ENCODE data around the gene ROBO2. TPM values are rescaled to one million over a fixed set of nuclear protein-coding genes. Genes with fewer than 3 reads are reported as not detected.

ROBO2 gene
- total RNA-seq, 1 experiment from 2014 or later, result 0.16 TPM

DNA sequence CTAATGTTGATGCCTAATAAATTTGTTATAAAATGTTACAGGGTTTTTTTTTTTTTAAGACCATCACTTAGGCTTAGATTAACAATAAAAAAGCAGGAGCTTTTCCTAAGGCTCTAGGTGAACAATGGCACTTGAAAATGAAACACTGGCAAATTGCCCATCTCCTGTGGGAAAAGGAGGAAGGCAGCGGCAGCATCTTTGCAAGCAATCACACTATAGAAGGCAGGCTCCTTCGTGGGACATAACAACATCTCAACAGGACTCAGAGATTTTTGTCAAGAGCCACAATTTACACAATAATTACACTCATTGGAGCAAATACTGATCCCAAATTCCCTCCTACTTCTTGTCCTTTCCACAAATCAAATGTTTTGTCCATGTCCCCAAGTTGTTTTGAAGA lies 646.7 kb downstream of the ROBO2 start:
- BruUV-seq (replicated peaks), result no TSS peak
- CTCF ChIA-PET, result no interaction called here
- H3K4me3 Mint-ChIP-seq (ENCODE audit: unreplicated experiment), result no peak overlapping the region

DNA sequence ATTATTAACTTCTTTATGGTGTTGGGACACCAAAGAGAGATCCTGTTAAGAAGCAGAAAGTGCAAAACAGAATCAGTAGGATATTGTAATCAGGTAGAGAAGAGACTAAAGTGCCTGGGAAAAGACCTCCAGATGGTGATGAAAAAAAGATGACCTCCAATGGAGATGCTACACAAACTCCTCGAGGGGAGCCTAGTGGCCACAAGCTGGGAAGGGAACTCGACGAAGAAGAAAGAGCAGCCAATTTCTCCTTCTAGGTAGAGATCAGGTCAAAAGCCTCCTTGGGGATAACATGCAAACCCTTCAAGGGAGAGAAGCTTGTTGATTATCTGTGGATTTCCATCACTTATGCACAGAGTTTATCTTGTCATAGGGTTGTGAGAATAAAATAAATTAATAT lies 647.6 kb downstream of the ROBO2 start:
- intact Hi-C loops (cut with micrococcal nuclease; ENCODE audit: unreplicated experiment), result no loop called here
- no peaks in the 10 kb centered on the region for H3K36me3 ChIP-seq (ENCODE audit: control insufficient read depth, insufficient read depth, low read length)
- BruUV-seq (replicated peaks), result no TSS peak
- H3K27me3 ChIP-seq (replicated peaks; ENCODE audit: control insufficient read depth, insufficient read depth, low read length), result no peaks in the 10 kb centered on the region
- no peak for DNase-seq
- TF ChIP-seq, protein P1, sequence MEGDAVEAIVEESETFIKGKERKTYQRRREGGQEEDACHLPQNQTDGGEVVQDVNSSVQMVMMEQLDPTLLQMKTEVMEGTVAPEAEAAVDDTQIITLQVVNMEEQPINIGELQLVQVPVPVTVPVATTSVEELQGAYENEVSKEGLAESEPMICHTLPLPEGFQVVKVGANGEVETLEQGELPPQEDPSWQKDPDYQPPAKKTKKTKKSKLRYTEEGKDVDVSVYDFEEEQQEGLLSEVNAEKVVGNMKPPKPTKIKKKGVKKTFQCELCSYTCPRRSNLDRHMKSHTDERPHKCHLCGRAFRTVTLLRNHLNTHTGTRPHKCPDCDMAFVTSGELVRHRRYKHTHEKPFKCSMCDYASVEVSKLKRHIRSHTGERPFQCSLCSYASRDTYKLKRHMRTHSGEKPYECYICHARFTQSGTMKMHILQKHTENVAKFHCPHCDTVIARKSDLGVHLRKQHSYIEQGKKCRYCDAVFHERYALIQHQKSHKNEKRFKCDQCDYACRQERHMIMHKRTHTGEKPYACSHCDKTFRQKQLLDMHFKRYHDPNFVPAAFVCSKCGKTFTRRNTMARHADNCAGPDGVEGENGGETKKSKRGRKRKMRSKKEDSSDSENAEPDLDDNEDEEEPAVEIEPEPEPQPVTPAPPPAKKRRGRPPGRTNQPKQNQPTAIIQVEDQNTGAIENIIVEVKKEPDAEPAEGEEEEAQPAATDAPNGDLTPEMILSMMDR (IDR thresholded peaks at IDR 0.05; ENCODE audit: insufficient read depth in 1 of 2, low read depth in 1 of 2, low read length in 1 of 2, severe bottlenecking in 1 of 2, unreplicated experiment in 1 of 2), result no peak
- H3K9me3 ChIP-seq, result 0 out of 2 replicates have a peak, but pooled peaks cover 3% of the 10 kb centered on the region
- no peak overlapping the region for H3K4me3 ChIP-seq (ENCODE audit: low read depth, low read length)
- Mint-ChIP-seq H3K27me3 (ENCODE audit: insufficient read depth, unreplicated experiment) (no peaks in the 10 kb centered on the region), H3K4me3 (ENCODE audit: unreplicated experiment) (no peak overlapping the region), H3K9me3 (ENCODE audit: unreplicated experiment) (peaks cover under 1% of the 10 kb centered on the region), H3K27ac (ENCODE audit: unreplicated experiment) (no peak overlapping the region), H3K36me3 (ENCODE audit: insufficient read depth, unreplicated experiment) (no peaks in the 10 kb centered on the region), H3K4me1 (ENCODE audit: low read depth, unreplicated experiment) (no peaks in the 10 kb centered on the region)
- no peaks in the 10 kb centered on the region for H3K4me1 ChIP-seq
- CTCF ChIA-PET, result no interaction called here
- POLR2A ChIA-PET, result no interaction called here

More for the DNA sequence above, 646.7 kb downstream of the ROBO2 start:
- Histone ChIP-seq H3K27me3 (replicated peaks; ENCODE audit: control insufficient read depth, insufficient read depth, low read length) (no peaks in the 10 kb centered on the region), H3K9me3 (0 out of 2 replicates have a peak, but pooled peaks cover 8% of the 10 kb centered on the region), H3K4me1 (no peaks in the 10 kb centered on the region), H3K36me3 (ENCODE audit: control insufficient read depth, insufficient read depth, low read length) (no peaks in the 10 kb centered on the region), H3K4me3 (ENCODE audit: low read depth, low read length) (no peak overlapping the region)
- no peak for DNase-seq
- intact Hi-C loops (cut with micrococcal nuclease; ENCODE audit: unreplicated experiment), result no loop called here
- TF ChIP-seq, protein P1 (IDR thresholded peaks at IDR 0.05; ENCODE audit: insufficient read depth in 1 of 2, low read depth in 1 of 2, low read length in 1 of 2, severe bottlenecking in 1 of 2, unreplicated experiment in 1 of 2), result no peak
- POLR2A ChIA-PET, result no interaction called here
- H3K36me3 Mint-ChIP-seq (ENCODE audit: insufficient read depth, unreplicated experiment), result peaks cover 5% of the 10 kb centered on the region
- no peaks in the 10 kb centered on the region for H3K4me1 Mint-ChIP-seq (ENCODE audit: low read depth, unreplicated experiment)
- peaks cover 9% of the 10 kb centered on the region for H3K9me3 Mint-ChIP-seq (ENCODE audit: unreplicated experiment)
- no peak overlapping the region for H3K27ac Mint-ChIP-seq (ENCODE audit: unreplicated experiment)
- no peaks in the 10 kb centered on the region for H3K27me3 Mint-ChIP-seq (ENCODE audit: insufficient read depth, unreplicated experiment)

DNA sequence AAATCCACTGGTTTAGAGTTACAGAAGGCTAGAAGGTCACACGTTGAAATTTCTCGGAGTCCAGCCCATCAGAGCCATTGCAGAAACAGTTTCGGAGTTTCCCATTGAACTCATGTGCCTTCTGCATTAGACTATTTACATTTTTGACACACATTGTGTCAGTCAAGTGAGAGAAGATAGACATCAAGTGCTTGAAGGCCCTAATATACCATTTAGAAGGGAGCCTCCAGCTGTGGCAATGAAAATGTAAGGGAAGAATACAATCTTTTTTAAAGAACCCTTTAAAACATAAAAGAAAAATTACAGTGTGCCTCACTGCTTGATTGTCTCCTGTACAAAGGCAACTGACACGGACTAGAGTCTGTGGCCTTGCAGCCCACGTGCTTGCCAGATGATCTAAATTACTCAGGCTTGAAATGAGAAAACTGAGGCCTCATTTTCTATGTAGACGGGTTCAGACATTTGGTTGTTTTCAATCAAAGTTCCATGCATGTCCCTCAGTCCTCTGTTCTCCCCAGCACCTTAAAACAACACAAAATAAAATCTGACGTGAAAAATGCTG lies 650.5 kb downstream of the ROBO2 start:
- no peak overlapping the region for H3K4me3 Mint-ChIP-seq (ENCODE audit: unreplicated experiment)
- TF ChIP-seq, protein P1 (IDR thresholded peaks at IDR 0.05; ENCODE audit: insufficient read depth in 1 of 2, low read depth in 1 of 2, low read length in 1 of 2, severe bottlenecking in 1 of 2, unreplicated experiment in 1 of 2), result no peak
- no peaks in the 10 kb centered on the region for H3K36me3 ChIP-seq (ENCODE audit: control insufficient read depth, insufficient read depth, low read length)

More for the DNA sequence above, 650.5 kb downstream of the ROBO2 start:
- ChIA-PET POLR2A (no interaction called here), CTCF (no interaction called here)
- Mint-ChIP-seq H3K4me1 (ENCODE audit: low read depth, unreplicated experiment) (no peaks in the 10 kb centered on the region), H3K27ac (ENCODE audit: unreplicated experiment) (no peak overlapping the region), H3K36me3 (ENCODE audit: insufficient read depth, unreplicated experiment) (no peaks in the 10 kb centered on the region), H3K9me3 (ENCODE audit: unreplicated experiment) (no peaks in the 10 kb centered on the region), H3K27me3 (ENCODE audit: insufficient read depth, unreplicated experiment) (no peaks in the 10 kb centered on the region)
- intact Hi-C loops (cut with micrococcal nuclease; ENCODE audit: unreplicated experiment), result no loop called here
- H3K9me3 ChIP-seq, result no peaks in the 10 kb centered on the region
- H3K4me1 ChIP-seq, result no peaks in the 10 kb centered on the region
- no peak overlapping the region for H3K4me3 ChIP-seq (ENCODE audit: low read depth, low read length)
- no TSS peak for BruUV-seq (replicated peaks)
- no peak for DNase-seq
- no peaks in the 10 kb centered on the region for H3K27me3 ChIP-seq (replicated peaks; ENCODE audit: control insufficient read depth, insufficient read depth, low read length)

Measured in Caco-2 (cell line).